Activated naive CD8-positive, alpha-beta T cell treated with anti-CD3 and anti-CD28 coated beads for 36 hours (primary cell): ENCODE measurements around the gene VSTM1. TPM values are rescaled to one million over a fixed set of nuclear protein-coding genes. Genes with fewer than 3 reads are reported as not detected.
"Not testable (repeated sequence)": the region's sequence is repeated elsewhere in the genome, so short reads cannot be mapped to it uniquely, and the experiment has no call there.

Experiments
- DNase-seq: peaks from one replicate; pipeline ENCODE4 v3.0.0; 2021
- H3K27ac Mint-ChIP-seq: one replicate; pipeline ENCODE4 v1.8.0; 2022; ENCODE audit warnings: mild to moderate bottlenecking, moderate library complexity, mixed read lengths
- H3K27me3 Mint-ChIP-seq: one replicate; pipeline ENCODE4 v1.8.0; 2022; ENCODE audit warnings: mild to moderate bottlenecking, mixed read lengths
- H3K36me3 Mint-ChIP-seq: one replicate; pipeline ENCODE4 v1.8.0; 2021; ENCODE audit warnings: mild to moderate bottlenecking, mixed read lengths
- H3K4me1 Mint-ChIP-seq: one replicate; pipeline ENCODE4 v1.8.0; 2021; ENCODE audit warnings: mixed read lengths
- H3K4me3 Mint-ChIP-seq: one replicate; pipeline ENCODE4 v1.8.0; 2022; ENCODE audit warnings: mild to moderate bottlenecking, moderate library complexity, mixed read lengths
- H3K9me3 Mint-ChIP-seq: one replicate; pipeline ENCODE4 v1.8.0; 2022; ENCODE audit warnings: mixed read lengths
- total RNA-seq, 2 experiments: library from RNA; stranded (reverse); gene quantifications; one replicate each; pipeline ENCODE4 v1.2.3, GENCODE V29; 2021

Gene VSTM1
- total RNA-seq, 2 experiments from 2014 or later: not detected

DNA sequence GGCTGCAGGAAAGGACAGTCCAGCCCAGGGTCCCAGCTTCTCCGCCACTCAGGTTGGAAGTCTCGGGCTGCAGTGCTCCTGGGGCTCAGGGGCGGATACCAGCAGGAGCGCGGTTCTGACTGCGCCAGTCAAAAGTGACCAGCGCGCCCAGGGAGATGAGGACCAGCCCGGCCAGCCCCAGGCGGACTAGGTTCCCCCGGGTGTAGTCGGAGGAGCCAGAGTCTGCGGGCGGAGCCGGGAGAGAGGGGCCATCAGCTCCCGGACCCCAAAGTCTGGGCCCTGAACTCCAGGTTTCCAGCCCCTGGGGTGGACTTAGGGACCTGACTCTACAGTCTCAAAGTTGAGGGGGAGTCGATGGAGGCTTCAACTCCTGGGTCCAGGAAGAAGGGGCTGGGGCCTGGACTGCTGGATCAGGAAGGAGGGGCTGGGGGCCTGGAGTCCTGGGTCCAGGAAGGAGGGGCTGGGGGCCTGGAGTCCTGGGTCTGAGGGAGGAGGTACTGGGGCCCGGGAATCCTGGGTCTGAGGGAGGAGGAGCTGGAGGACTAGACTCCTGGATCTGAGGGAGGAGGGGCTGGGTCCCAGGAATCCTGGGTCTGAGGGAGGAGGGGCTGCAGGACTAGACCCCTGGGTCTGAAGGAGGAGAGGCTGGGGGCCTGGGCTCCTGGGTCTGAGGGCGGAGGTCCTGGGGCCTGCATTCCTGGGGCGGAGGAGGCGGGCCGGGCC lies 31.6 kb upstream of the VSTM1 start:
- Mint-ChIP-seq H3K9me3 (peaks cover 2% of the 10 kb centered on the region), H3K36me3 (no peaks in the 10 kb centered on the region), H3K27ac (no peak overlapping the region), H3K27me3 (peaks cover 54% of the 10 kb centered on the region), H3K4me1 (peaks cover 7% of the 10 kb centered on the region), H3K4me3 (no peak overlapping the region)
- DNase-seq: no peak

DNA sequence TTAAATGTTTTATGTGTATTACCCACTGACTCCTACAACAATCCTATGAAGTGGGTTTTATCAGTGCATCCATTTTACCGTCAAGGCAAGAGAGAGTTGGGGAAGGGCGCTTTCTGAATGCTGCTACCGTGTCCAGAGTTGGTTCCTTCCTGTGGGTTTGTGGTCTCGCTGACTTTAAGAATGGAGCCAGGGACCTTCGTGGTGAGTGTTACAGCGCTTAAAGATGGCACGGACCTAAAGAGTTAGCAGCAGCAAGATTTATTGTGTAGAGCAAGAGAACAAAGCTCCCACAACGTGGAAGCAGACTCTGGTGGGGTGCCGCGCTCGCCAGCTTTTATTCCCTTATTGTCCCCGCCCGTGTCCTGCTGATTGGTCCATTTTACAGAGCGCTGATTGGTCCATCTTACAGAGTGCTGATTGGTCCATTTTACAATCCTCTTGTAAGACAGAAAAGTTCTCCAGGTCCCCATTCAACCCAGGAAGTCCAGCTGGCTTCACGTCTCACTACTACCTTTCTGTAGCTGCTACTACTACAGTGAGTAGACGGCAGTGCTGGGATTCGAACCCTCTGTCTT lies 30.8 kb upstream of the VSTM1 start:
- no peaks in the 10 kb centered on the region for H3K36me3 Mint-ChIP-seq
- peaks cover 7% of the 10 kb centered on the region for H3K4me1 Mint-ChIP-seq
- no peak for DNase-seq
- no peak overlapping the region for H3K4me3 Mint-ChIP-seq
- H3K9me3 Mint-ChIP-seq: peaks cover 2% of the 10 kb centered on the region
- H3K27me3 Mint-ChIP-seq: peaks cover 55% of the 10 kb centered on the region
- H3K27ac Mint-ChIP-seq: no peak overlapping the region

GRCh38 chr19:54084410-54084809 lies 20.7 kb upstream of the VSTM1 start:
- Mint-ChIP-seq H3K4me3 (no peak overlapping the region), H3K9me3 (peaks cover 5% of the 10 kb centered on the region), H3K4me1 (no peaks in the 10 kb centered on the region), H3K27me3 (peaks cover 13% of the 10 kb centered on the region), H3K36me3 (no peaks in the 10 kb centered on the region), H3K27ac (no peak overlapping the region)
- DNase-seq: no peak

GRCh38 chr19:54081032-54081431 lies 17.3 kb upstream of the VSTM1 start, which contains the start of gene TARM1:
TSS of gene TARM1 (minus strand) at chr19:54081365. CDS start at chr19:54081340, 25 bp downstream.
- H3K27ac Mint-ChIP-seq: no peak within 1 kb of the TSS
- peaks cover 5% of the 10 kb centered on the region for H3K9me3 Mint-ChIP-seq
- peaks cover 10% of the 10 kb centered on the region for H3K27me3 Mint-ChIP-seq
- no peak within 1 kb of the TSS for H3K4me3 Mint-ChIP-seq
- no peak for DNase-seq
- H3K36me3 Mint-ChIP-seq: no peaks in the 10 kb centered on the region
- no peaks in the 10 kb centered on the region for H3K4me1 Mint-ChIP-seq

DNA sequence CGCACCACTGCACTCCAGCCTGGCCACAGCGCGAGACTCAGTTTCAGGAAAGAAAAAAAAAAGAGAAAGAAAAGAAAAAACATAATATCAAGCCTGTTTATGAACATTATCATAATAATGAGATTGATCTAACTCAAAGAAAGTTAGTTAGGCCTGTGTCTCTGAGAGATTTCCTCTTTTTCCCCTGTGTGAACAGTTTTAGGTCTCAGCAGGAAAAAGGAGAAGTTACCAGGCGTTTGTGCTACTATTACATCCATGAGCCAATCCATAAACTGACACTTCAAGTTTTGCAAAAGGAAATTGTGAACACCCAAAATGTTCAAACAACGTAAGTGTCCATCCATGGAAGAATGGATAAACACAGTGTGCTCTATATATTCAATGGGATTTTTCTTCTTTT lies 13.6 kb upstream of the VSTM1 start:
- Mint-ChIP-seq H3K4me3 (no peak overlapping the region), H3K4me1 (no peaks in the 10 kb centered on the region), H3K27me3 (peaks cover 7% of the 10 kb centered on the region), H3K27ac (no peak overlapping the region), H3K36me3 (no peaks in the 10 kb centered on the region), H3K9me3 (peaks cover 2% of the 10 kb centered on the region)
- no peak for DNase-seq

DNA sequence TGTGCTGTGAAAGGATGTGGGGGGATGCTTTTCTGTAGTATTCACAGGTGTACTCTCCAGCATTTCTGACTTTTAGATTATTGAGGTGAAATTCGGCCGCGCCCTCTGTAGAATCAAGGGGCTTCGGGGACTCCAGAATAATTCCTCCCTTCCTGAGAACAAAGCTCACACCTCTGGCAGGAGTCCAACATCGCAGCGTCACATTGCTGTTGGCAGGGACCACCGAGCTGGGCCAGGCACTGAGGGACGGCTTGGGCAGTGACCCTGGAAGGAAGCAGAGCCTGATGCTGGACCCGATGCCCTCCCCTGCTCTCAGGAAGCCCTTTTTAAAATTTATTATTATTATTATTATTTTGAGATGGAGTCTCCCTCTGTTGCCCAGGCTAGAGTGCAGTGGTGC lies 11.2 kb upstream of the VSTM1 start:
- no peaks in the 10 kb centered on the region for H3K36me3 Mint-ChIP-seq
- H3K27ac Mint-ChIP-seq: no peak overlapping the region
- peaks cover 7% of the 10 kb centered on the region for H3K27me3 Mint-ChIP-seq
- no peak overlapping the region for H3K4me3 Mint-ChIP-seq
- no peak for DNase-seq
- H3K4me1 Mint-ChIP-seq: no peaks in the 10 kb centered on the region
- H3K9me3 Mint-ChIP-seq: no peaks in the 10 kb centered on the region

DNA sequence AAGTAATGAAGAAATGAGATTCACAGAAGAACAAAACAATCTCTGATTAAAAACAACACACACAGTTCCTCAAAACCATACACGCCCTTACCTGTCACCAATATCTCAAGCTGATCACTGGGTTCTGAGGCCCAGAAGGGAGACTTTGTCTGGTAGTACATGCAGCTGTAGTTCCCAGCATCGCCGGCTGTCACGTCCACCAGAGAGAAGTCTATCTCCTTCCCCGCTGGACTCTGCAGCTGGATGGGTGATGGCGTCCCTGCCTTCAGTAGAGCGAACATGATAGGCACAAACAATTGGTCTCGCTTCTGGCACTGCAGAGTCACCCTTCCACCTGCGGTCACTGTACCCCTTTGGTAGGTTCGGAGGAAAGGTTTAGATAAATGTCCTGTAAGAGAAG lies 10.1 kb upstream of the VSTM1 start:
- Mint-ChIP-seq H3K4me3 (no peak overlapping the region), H3K27me3 (peaks cover 6% of the 10 kb centered on the region)
- DNase-seq: no peak

GRCh38 chr19:54069470-54069869 lies 5.8 kb upstream of the VSTM1 start:
- Mint-ChIP-seq H3K27me3 (peaks cover 13% of the 10 kb centered on the region), H3K9me3 (no peaks in the 10 kb centered on the region), H3K36me3 (no peaks in the 10 kb centered on the region), H3K4me3 (no peak overlapping the region), H3K27ac (no peak overlapping the region), H3K4me1 (no peaks in the 10 kb centered on the region)
- no peak for DNase-seq

More for the DNA sequence above, 10.1 kb upstream of the VSTM1 start:
- H3K9me3 Mint-ChIP-seq: no peaks in the 10 kb centered on the region
- H3K4me1 Mint-ChIP-seq: no peaks in the 10 kb centered on the region
- H3K36me3 Mint-ChIP-seq: no peaks in the 10 kb centered on the region
- H3K27ac Mint-ChIP-seq: no peak overlapping the region

- no peak overlapping the region for H3K4me3 Mint-ChIP-seq
- H3K9me3 Mint-ChIP-seq: no peaks in the 10 kb centered on the region
- no peaks in the 10 kb centered on the region for H3K36me3 Mint-ChIP-seq
- peaks cover 31% of the 10 kb centered on the region for H3K27me3 Mint-ChIP-seq
- no peaks in the 10 kb centered on the region for H3K4me1 Mint-ChIP-seq
- DNase-seq: no peak
- no peak overlapping the region for H3K27ac Mint-ChIP-seq
Observed at GRCh38 chr19:54062643-54063042, 1.1 kb downstream of the VSTM1 start.

DNA sequence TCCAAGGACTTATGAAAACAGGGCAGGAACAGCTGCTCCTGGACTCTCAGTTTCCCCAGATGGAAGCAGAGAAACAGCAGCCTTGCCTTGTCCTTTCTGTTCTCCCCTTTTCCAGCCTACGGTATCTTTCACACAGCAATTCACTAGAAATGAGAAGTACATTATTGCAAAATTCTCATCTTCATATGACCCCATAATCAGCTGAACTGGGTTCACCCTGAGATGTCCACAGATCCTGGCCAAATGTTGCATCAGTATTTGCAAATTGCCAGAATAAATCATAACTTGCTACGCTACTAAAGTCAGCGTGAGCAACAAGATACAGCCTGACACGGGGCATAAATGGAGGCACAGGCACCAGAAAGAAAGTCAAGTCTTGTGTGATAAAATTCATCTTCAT lies 16.1 kb downstream of the VSTM1 start:
- H3K4me1 Mint-ChIP-seq: no peaks in the 10 kb centered on the region

DNA sequence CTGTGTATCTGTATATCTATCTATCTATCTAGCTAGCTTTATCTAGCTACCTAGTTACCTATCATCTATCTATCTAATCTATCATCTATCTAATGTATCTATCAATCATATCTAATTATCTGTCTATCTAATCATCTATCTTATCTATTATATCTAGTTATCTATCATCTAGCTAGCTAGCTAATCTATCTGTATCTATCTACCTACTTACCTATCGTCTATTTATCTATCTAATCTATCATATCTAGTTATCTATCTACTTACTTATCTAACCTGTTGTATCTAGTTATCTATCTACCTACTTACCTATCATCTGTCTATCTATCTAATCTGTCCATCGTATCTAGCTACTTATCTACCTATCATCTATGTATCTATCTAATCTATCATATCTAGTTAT lies 17.9 kb downstream of the VSTM1 start:
- Mint-ChIP-seq H3K9me3 (no peaks in the 10 kb centered on the region), H3K27ac (no peak overlapping the region), H3K4me1 (no peaks in the 10 kb centered on the region), H3K4me3 (no peak overlapping the region), H3K27me3 (peaks cover 18% of the 10 kb centered on the region), H3K36me3 (no peaks in the 10 kb centered on the region)
- DNase-seq: no peak

More for the DNA sequence above, 16.1 kb downstream of the VSTM1 start:
- Mint-ChIP-seq H3K9me3 (no peaks in the 10 kb centered on the region), H3K27ac (no peak overlapping the region), H3K27me3 (peaks cover 21% of the 10 kb centered on the region), H3K36me3 (no peaks in the 10 kb centered on the region), H3K4me3 (no peak overlapping the region)
- DNase-seq: no peak

GRCh38 chr19:54042989-54043388 lies 20.7 kb downstream of the VSTM1 start:
- no peak overlapping the region for H3K27ac Mint-ChIP-seq

DNA sequence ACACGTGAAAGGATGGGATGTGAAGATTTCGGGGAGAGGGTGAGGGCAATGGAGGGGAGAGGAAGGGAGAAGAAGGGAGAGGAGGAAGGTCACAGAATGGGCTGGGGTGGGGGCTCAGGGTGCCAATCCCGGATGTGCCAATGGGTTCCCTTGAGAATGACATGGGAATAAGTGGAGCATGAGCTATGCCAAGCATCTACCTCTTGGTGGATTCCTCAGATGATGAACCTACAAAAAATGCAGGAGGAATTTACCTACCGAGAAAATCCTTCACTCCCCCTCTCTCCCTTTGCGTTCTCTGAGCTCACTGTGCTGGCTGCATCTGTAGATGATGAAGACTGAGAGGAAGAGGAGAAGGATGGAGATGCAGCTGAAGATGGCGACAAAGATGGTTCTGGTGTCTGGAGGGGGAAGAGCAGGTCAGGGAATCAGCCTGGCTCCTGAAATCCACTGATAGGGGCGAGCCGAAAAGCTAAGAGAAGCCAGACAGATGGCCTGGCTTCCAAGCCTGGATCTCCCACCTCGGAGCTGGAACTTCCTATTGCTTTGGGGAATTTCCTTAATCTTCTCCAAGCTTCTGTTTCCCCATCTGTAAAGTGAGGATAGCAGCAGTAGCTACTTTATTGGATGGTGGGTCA lies 21.6 kb downstream of the VSTM1 start:
- no peaks in the 10 kb centered on the region for H3K4me1 Mint-ChIP-seq
- H3K4me3 Mint-ChIP-seq: no peak overlapping the region
- H3K36me3 Mint-ChIP-seq: no peaks in the 10 kb centered on the region
- H3K27ac Mint-ChIP-seq: no peak overlapping the region
- H3K27me3 Mint-ChIP-seq: peaks cover 18% of the 10 kb centered on the region
- DNase-seq: no peak
- no peaks in the 10 kb centered on the region for H3K9me3 Mint-ChIP-seq

More at GRCh38 chr19:54042989-54043388, 20.7 kb downstream of the VSTM1 start:
- Mint-ChIP-seq H3K9me3 (no peaks in the 10 kb centered on the region), H3K36me3 (no peaks in the 10 kb centered on the region), H3K4me3 (no peak overlapping the region), H3K27me3 (peaks cover 18% of the 10 kb centered on the region), H3K4me1 (no peaks in the 10 kb centered on the region)
- no peak for DNase-seq

DNA sequence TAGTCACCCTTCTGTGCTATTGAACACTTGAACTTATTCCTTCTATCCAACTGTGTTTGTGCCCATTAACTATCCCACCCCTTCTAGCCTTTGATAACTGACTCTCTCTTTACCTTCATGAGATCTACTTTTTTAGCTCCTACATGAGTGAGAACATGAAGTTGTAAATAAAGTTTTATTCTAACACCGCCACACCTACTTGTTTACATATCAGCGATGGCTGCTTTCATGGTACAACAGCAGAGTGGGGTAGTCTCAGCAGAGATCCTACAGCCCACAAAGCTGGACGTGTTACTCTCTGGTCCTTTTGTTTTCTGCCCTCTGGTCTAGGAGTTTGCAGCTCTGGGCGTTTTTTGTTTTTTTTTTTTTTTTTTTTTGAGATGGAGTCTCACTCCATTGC lies 23.7 kb downstream of the VSTM1 start:
- no peaks in the 10 kb centered on the region for H3K9me3 Mint-ChIP-seq
- H3K4me3 Mint-ChIP-seq: no peak overlapping the region
- no peak overlapping the region for H3K27ac Mint-ChIP-seq

GRCh38 chr19:54036542-54036941 lies 27.2 kb downstream of the VSTM1 start:
- not testable (repeated sequence) for DNase-seq, H3K9me3 Mint-ChIP-seq, H3K36me3 Mint-ChIP-seq, H3K4me3 Mint-ChIP-seq, H3K4me1 Mint-ChIP-seq, H3K27ac Mint-ChIP-seq
- peaks cover 26% of the 10 kb centered on the region for H3K27me3 Mint-ChIP-seq

More for the DNA sequence above, 23.7 kb downstream of the VSTM1 start:
- H3K27me3 Mint-ChIP-seq: peaks cover 19% of the 10 kb centered on the region
- H3K36me3 Mint-ChIP-seq: no peaks in the 10 kb centered on the region
- H3K4me1 Mint-ChIP-seq: no peaks in the 10 kb centered on the region
- no peak for DNase-seq
